Vagina (tissue), 2 donors: Measurements from ENCODE around the gene ADCY5.

ENCODE experiments used
- CTCF ChIP-seq, 3 experiments: fragments of 450-650 bp in 2 of 3; fragments of 200-600 bp in 1 of 3; sonication (generic) in 1 of 3; IDR thresholded peaks; one replicate each; pipeline ENCODE4 v1.5.1; 2017 to 2019; ENCODE audit warnings: antibody characterized with exemption in 3 of 3, mild to moderate bottlenecking in 2 of 3, moderate library complexity in 2 of 3
- POLR2A ChIP-seq, 2 donors: fragments of 450-650 bp; IDR thresholded peaks; one replicate each; pipeline ENCODE4 v1.6.1; 2017; ENCODE audit warnings: antibody characterized with exemption in 2 of 2, mild to moderate bottlenecking in 2 of 2, moderate library complexity in 2 of 2
- POLR2AphosphoS5 ChIP-seq, 2 donors: sonication (generic); formaldehyde crosslinking; IDR thresholded peaks; one replicate each; pipeline ENCODE4 v1.9.0; 2017; ENCODE audit warnings: antibody characterized with exemption in 2 of 2, mild to moderate bottlenecking in 2 of 2, low read depth in 1 of 2; ENCODE audit not compliant: insufficient read depth in 1 of 2

- TF ChIP-seq POLR2A (IDR thresholded peaks at IDR 0.05) (no peak), CTCF (IDR thresholded peaks at IDR 0.05) (no peak), POLR2AphosphoS5 (IDR thresholded peaks at IDR 0.05; ENCODE audit: insufficient read depth in 1 of 2, low read depth in 1 of 2) (no peak)
Observed at GRCh38 chr3:123458255-123458654, 9.4 kb upstream of the ADCY5 start.
